ENCODE measurements around the gene PTPN2.

- TF ChIP-seq CTCF (IDR thresholded peaks at IDR 0.05; ENCODE audit: insufficient read depth, low read depth, low read length) (no peak), EZH2 (IDR thresholded peaks at IDR 0.05; ENCODE audit: insufficient read depth, low read length) (no peak)
These were observed 20.0 kb upstream of the PTPN2 start for GRCh38 chr18:12904012-12904516.

Data from astrocyte (in vitro differentiated cells and primary cell).